SU-DHL-6 (cell line): ENCODE results near the gene MERTK.

Source experiments
- CTCF ChIP-seq: fragments of 200-600 bp; sonication (generic); IDR thresholded peaks from one replicate; pipeline ENCODE4 v1.5.1; 2017; ENCODE audit warnings: antibody characterized with exemption, mild to moderate bottlenecking, low read length, moderate library complexity; ENCODE audit not compliant: insufficient read depth, poor library complexity, severe bottlenecking
- EZH2phosphoT487 ChIP-seq: fragments of 200-600 bp; sonication (generic), shearing (Covaris generic); conservative IDR thresholded peaks from 2 replicates; pipeline ENCODE4 v1.6.1; 2018; ENCODE audit warnings: mild to moderate bottlenecking, antibody characterized with exemption, low read length, moderate library complexity, mixed read lengths

GRCh38 chr2:112020561-112020960, 122.2 kb downstream of the MERTK start:
- TF ChIP-seq CTCF (no peak), EZH2phosphoT487 (no peak)
